ELF-1 (cell line): ENCODE data around the gene RPL38.
"Not testable (repeated sequence)": the region's sequence is repeated elsewhere in the genome, so short reads cannot be mapped to it uniquely, and the experiment has no call there.

Experiments used
- DNase-seq: peaks from one replicate; pipeline ENCODE4 v3.0.0-alpha.2; 2016; ENCODE audit warnings: low read depth, low spot score

RPL38 gene

GRCh38 chr17:74183411-74183810 is 20.1 kb upstream of the RPL38 start:
- DNase-seq: no peak

DNA sequence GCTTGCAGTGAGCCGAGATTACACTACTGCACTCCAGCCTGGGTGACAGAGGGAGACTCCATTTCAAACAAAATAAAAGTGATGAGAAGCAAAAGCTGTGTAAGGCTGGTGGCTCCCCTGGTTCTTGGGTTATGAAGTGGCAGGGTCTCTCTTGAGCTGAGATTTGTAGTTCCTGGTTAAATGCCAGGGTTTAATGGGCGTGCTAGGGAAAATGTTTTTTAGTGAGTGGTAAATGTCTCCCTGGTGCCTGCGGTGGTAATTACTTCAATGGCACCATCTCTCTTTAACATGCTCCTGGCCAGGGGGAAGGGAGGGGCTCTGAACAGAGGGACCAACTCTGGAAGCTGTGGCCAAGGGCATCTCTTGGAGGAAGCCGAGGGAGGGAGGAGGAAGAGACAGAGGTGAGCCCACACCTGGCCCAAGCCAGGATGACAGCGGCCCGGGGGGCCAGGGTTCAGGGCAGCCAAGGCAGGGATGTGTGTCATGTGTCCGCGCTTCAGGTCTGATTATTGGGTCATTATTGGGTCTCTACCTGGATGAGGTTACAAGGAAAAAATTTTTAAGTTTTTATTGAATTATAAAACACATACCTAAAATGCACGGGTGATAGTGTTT is 17.8 kb upstream of the RPL38 start:
- DNase-seq: no peak

GRCh38 chr17:74186498-74186897 is 17.0 kb upstream of the RPL38 start:
- DNase-seq: no peak

- DNase-seq: no peak
Observed at GRCh38 chr17:74187761-74188160, 15.7 kb upstream of the RPL38 start.

DNA sequence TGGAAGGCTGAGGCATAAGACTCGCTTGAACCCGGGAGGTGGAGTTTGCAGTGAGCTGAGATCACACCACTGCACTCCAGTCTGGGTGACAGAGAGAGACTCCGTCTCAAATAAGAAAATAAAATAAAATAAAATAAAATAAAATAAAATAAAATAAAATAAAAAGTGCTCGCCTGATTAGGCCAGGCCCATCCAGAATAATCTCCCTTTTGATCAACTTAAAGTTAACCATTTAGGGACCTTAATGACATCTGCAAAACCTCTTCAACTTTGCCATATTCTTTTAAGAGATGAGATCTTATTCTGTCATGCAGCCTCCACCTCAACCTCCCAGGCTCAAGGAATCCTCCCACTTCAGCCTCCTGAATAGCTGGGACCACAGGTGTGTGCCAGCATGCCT is 14.8 kb upstream of the RPL38 start:
- not testable (repeated sequence) for DNase-seq

GRCh38 chr17:74190154-74190553 is 13.3 kb upstream of the RPL38 start:
- no peak for DNase-seq

DNA sequence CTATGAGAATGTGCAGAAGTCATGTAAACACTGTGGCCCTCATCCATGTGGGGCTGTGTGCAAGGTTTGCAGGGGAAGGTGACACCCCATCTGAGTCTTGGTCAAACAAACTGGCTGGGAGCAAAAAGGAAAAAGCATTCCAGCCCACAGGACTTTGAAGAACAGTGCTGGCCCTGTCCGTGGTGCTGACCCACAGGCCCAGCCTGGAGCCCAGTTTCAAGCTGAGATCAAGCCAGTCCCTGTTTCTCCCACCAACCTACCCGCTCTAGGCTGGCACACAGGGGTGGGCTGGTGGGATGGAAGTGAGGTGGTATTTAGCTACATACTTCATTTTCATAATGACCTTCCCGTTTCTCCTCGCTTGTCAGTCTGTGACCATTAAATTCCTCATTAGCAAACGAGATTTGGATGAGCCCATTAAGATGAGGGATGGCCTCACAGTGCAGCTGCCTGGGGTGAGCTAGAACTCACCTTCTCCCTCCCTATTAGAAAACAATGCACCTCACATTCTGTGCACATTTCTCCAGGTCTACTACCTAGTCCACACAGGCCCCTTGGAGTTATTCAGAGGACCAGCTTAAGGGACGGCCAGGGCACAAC is 12.6 kb upstream of the RPL38 start:
- DNase-seq: peak; percentile 56

DNA sequence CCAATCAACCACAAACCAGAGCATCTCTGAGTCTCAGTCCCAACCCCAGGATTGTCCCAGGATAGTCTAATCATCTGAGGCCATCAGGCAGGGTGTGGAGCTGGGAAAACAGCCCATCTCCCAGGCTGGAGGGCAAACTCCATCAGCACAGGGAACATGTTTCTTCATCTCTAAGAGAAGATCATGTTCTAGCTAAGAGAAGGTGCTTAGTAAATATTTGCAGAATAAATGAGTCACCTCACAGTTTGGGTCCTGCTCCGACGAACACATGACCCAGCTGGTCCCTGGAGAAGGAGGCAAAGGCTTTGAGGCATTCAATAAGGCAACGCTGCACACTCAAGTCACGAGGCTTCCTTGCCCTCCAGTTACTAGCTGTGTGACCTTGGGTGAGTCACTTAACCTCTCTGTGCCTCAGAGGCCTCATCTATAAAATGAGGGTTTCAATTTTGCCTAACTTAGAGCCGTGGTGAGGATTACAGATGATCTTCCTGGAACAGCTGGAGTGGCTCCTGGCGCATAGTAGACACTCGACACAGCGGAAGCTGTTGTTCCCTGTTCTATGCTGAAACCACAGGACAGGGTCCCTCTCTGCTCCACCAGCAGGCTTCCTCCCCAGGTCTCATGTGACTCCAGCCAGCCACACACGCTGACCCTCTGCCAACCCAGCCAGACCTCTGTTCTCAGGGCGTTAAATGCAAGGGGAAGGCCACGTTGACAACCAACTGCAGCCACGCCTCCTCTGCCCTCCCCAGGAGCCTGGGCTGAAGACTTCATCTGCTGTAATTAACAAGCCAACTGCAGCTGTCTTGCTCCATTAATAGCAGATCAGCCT is 10.3 kb upstream of the RPL38 start:
- DNase-seq: peak; percentile 1

DNA sequence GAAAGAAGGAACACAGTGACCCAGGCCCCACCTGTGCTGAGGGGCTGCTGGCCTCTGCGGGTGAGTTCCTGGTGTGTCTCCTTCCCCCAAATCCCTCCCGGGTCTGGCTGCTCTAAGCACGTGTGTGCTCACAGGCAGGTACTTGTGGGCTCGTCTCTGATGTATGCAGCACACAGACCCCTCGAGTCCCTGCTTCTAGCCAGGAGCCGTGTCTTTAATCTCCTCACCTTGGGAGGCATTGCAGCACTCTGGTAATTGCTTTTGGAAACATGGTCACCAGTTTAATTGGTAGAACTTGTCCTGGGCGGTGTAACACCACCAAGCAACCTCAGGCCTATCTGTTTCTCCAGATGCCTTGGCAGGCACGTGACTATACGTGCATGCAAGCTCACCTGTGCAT is 8.8 kb upstream of the RPL38 start:
- no peak for DNase-seq

GRCh38 chr17:74196541-74197317 is 6.7 kb upstream of the RPL38 start:
- DNase-seq: no peak

- no peak for DNase-seq
Observed at GRCh38 chr17:74197801-74198200, 5.7 kb upstream of the RPL38 start.

GRCh38 chr17:74198694-74199093 is 4.8 kb upstream of the RPL38 start:
- DNase-seq: no peak

DNA sequence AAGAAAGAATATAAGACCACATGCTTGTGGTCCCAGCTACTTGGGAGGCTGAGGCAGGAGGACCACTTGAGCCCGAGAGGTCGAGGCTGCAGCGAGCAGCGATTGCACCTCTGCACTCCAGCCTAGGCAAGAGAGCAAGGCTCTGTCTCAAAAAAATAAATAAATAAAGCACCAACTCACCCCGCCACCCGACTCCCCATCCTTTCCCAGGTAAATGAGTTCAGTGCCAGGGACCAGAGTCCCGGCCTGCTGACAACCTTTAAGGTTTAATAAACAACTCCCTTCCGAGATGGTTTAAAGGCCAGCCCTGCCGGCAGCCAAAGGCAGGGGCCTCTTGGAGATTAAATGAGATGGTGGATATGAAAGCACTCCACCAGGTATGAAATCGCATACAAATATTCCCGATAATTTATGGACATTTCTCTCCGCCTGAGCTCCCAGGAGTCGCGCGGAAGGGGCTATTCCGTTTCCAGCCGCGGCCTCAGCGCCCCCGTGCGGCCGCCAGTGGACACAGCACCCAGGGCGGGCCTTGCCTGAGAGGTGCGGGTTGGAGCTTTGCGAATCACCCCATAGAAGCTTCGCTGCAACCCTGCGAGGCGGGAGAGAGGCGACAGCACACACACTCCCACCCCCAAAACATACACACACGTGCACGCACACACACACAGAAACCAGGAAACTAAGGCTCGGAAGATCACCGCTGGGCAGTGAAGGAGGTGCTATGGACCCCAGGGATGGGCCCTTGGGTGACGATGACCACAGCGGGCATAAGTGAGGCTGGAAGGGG is 4.0 kb upstream of the RPL38 start:
- peak; percentile 85 for DNase-seq

- no peak for DNase-seq
Observed at GRCh38 chr17:74200112-74200511, 3.4 kb upstream of the RPL38 start.

DNA sequence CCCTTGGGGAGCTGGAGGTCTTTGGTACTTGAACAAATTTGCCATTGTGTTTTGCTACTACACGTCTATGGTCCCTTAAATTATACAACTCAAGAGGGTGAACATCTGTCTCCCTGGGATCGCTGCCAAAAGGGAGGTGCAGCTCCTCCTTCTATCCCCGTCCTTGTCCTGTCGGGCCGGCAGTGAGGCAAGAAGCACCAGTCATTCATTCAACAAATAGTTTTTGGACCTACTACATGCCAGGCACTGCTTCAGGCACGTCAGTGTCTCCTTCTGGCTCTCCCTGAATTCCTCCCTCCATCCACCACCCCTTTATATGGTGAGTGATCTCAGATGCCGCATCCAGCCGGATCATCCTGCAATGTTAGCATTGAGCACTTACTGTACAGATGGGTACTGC is 2.2 kb upstream of the RPL38 start:
- DNase-seq: no peak

GRCh38 chr17:74201948-74202347 is 1.5 kb upstream of the RPL38 start:
- DNase-seq: no peak

DNA sequence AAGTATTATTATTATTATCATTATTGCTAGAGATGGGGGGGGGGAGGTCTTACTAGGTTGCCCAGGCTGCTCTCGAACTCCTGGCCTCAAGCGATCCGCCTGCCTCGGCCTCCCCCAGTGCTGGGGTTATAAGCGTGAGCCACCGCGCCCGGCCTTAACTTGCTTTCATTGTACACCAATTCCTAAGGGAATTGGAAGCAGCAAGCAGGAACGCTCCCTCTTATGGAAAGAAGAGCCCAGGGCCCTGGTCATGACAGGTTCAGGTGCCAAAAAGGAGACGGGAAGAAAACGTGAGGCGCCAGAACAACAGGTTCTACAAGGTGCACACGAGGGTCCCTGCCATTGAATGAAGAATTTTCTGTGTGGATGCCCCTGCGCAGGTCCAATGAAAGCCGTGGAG is 540 bp upstream of the RPL38 start:
- no peak for DNase-seq

- no peak for DNase-seq
Observed at GRCh38 chr17:74204474-74204873, 996 bp downstream of the RPL38 start.

- no peak for DNase-seq
Observed at GRCh38 chr17:74205274-74205673, 1.8 kb downstream of the RPL38 start.

- DNase-seq: peak; percentile 47
Observed at GRCh38 chr17:74206332-74206818, 2.9 kb downstream of the RPL38 start.
